K562 (cell line): ENCODE measurements around the gene C1orf50. TPM values are rescaled to one million over a fixed set of nuclear protein-coding genes. Genes with fewer than 3 reads are reported as not detected.

ENCODE experiments used
- MXI1 ChIP-seq: IDR thresholded peaks from 2 replicates; pipeline ENCODE4 v1.6.1; 2011; ENCODE audit warnings: low read depth, mild to moderate bottlenecking, improper control_type of control experiment, low read length
- NR3C1 ChIP-seq: sonication (generic); formaldehyde crosslinking; IDR thresholded peaks from 2 replicates; pipeline ENCODE4 v1.8.1; 2022; ENCODE audit warnings: missing genetic modification reagents
- PYGO2 ChIP-seq: fragments of 450-650 bp; IDR thresholded peaks from 2 replicates; pipeline ENCODE4 v1.6.1; 2016; ENCODE audit warnings: mild to moderate bottlenecking, missing genetic modification characterization, moderate library complexity, missing compliant biosample characterization
- ZBTB40 ChIP-seq, 2 experiments: fragments of 450-650 bp in 1 of 2; sonication (generic) in 1 of 2; formaldehyde crosslinking in 1 of 2; IDR thresholded peaks; 2 replicates each; pipeline versions ENCODE4 v1.7.1 to v1.9.0; 2016 to 2022; ENCODE audit warnings: inconsistent platforms in 1 of 2, mild to moderate bottlenecking in 1 of 2, missing genetic modification reagents in 1 of 2
- ZKSCAN8 ChIP-seq: fragments of 200-800 bp; sonication (Bioruptor generic); IDR thresholded peaks from 2 replicates; pipeline ENCODE4 v1.6.1; 2016; ENCODE audit warnings: missing genetic modification characterization, missing compliant biosample characterization
- polyA plus RNA-seq, 8 experiments: library from polyadenylated mRNA; depleted of rRNA in 4 of 8; stranded (reverse) in 5 of 8; unstranded in 3 of 8; fragments of >200 nt; fragmentation: Nextera tagmentation in 2 of 8; fragmentation: Illumina TruSeq in 1 of 8; extraction: Ambion mirVana in 2 of 8; extraction: Trizol in 1 of 8; gene quantifications; 2 replicates each; pipeline versions ENCODE4 v1.2.1 to v1.2.3, GENCODE V29; 2011 to 2014; ENCODE audit warnings: inconsistent platforms in 1 of 8, missing spikeins in 1 of 8
- total RNA-seq, 7 experiments: library from RNA; depleted of rRNA in 6 of 7; stranded (reverse); fragments of >200 nt in 6 of 7; fragmentation: Illumina TruSeq in 2 of 7; extraction: Trizol in 2 of 7; gene quantifications; 2 replicates each; pipeline versions ENCODE4 v1.2.1 to v1.2.3, GENCODE V29; 2011 to 2021; ENCODE audit warnings: low replicate concordance in 1 of 7

Gene C1orf50
- total and polyA plus RNA-seq, 9 of the 15 experiments (the other 6 are each of a cell fraction or from before 2014, with no cell fraction given) = 0.55 to 13.9 (median 5.2) TPM

GRCh38 chr1:42817976-42818375, 50.9 kb downstream of the C1orf50 start (continued):
- TF ChIP-seq ZBTB40 (IDR thresholded peaks at IDR 0.05) (0 out of 2 replicates have a peak, but pooled peaks have one; percentile 27), ZBTB40 (CRISPR knock-in tag; IDR thresholded peaks at IDR 0.05) (no peak), ZKSCAN8 (CRISPR knock-in tag) (no peak), NR3C1 (CRISPR knock-in tag) (no peak), MXI1 (no peak), PYGO2 (tag) (no peak)
